ENCODE data around the gene HIPK3.

HIPK3 gene

GRCh38 chr11:33257160-33257896 lies at the start of gene HIPK3:
HIPK3 (plus strand) TSS chr11:33257381.
- TF ChIP-seq CTCF (IDR thresholded peaks at IDR 0.05): peak; percentile 61
- Histone ChIP-seq H3K27ac (peak within 1 kb of the TSS; percentile 98), H3K4me3 (ENCODE audit: low read depth in 1 of 2, low read length in 1 of 2) (peak within 1 kb of the TSS; percentile 72 to 96), H3K9me3 (no peaks in the 10 kb centered on the region), H3K36me3 (no peaks in the 10 kb centered on the region), H3K27me3 (no peaks in the 10 kb centered on the region), H3K4me1 (ENCODE audit: control insufficient read depth in 1 of 2, insufficient read depth in 1 of 2, low read depth in 1 of 2, low read length in 1 of 2) (peaks cover 42 to 43% of the 10 kb centered on the region in 2 experiments)

- no peak for TF ChIP-seq CTCF (IDR thresholded peaks at IDR 0.05)
- no peak overlapping the region for H3K27ac ChIP-seq
- H3K36me3 ChIP-seq: no peaks in the 10 kb centered on the region
- peaks cover 31 to 36% of the 10 kb centered on the region in 2 experiments for H3K4me1 ChIP-seq (ENCODE audit: control insufficient read depth in 1 of 2, insufficient read depth in 1 of 2, low read depth in 1 of 2, low read length in 1 of 2)
- no peaks in the 10 kb centered on the region for H3K9me3 ChIP-seq
- no peak overlapping the region for H3K4me3 ChIP-seq (ENCODE audit: low read depth in 1 of 2, low read length in 1 of 2)
- H3K27me3 ChIP-seq: no peaks in the 10 kb centered on the region
Observed at GRCh38 chr11:33207408-33207985, 49.7 kb upstream of the HIPK3 start.

- no peak for TF ChIP-seq CTCF (IDR thresholded peaks at IDR 0.05)
- Histone ChIP-seq H3K4me1 (ENCODE audit: control insufficient read depth in 1 of 2, insufficient read depth in 1 of 2, low read depth in 1 of 2, low read length in 1 of 2) (peaks cover 37 to 43% of the 10 kb centered on the region in 2 experiments), H3K27me3 (no peaks in the 10 kb centered on the region)
Observed at GRCh38 chr11:33208150-33208549, 49.0 kb upstream of the HIPK3 start.

GRCh38 chr11:33211153-33211552 lies 46.0 kb upstream of the HIPK3 start:
- TF ChIP-seq CTCF (IDR thresholded peaks at IDR 0.05): no peak
- Histone ChIP-seq H3K4me1 (ENCODE audit: control insufficient read depth in 1 of 2, insufficient read depth in 1 of 2, low read depth in 1 of 2, low read length in 1 of 2) (peaks cover 59 to 68% of the 10 kb centered on the region in 2 experiments), H3K36me3 (no peaks in the 10 kb centered on the region), H3K4me3 (ENCODE audit: low read depth in 1 of 2, low read length in 1 of 2) (peak overlapping the region; percentile 12 to 35), H3K9me3 (no peaks in the 10 kb centered on the region), H3K27ac (peak overlapping the region; percentile 82), H3K27me3 (no peaks in the 10 kb centered on the region)

More at GRCh38 chr11:33208150-33208549, 49.0 kb upstream of the HIPK3 start:
- Histone ChIP-seq H3K36me3 (no peaks in the 10 kb centered on the region), H3K27ac (no peak overlapping the region), H3K4me3 (ENCODE audit: low read depth in 1 of 2, low read length in 1 of 2) (no peak overlapping the region), H3K9me3 (no peaks in the 10 kb centered on the region)

GRCh38 chr11:33211580-33211979 lies 45.6 kb upstream of the HIPK3 start:
- H3K4me1 ChIP-seq (ENCODE audit: control insufficient read depth in 1 of 2, insufficient read depth in 1 of 2, low read depth in 1 of 2, low read length in 1 of 2): peaks cover 59 to 68% of the 10 kb centered on the region in 2 experiments
- no peaks in the 10 kb centered on the region for H3K27me3 ChIP-seq
- H3K4me3 ChIP-seq (ENCODE audit: low read depth in 1 of 2, low read length in 1 of 2): peak overlapping the region; percentile 12 to 35
- H3K9me3 ChIP-seq: no peaks in the 10 kb centered on the region
- H3K27ac ChIP-seq: peak overlapping the region; percentile 82
- TF ChIP-seq CTCF (IDR thresholded peaks at IDR 0.05): no peak
- no peaks in the 10 kb centered on the region for H3K36me3 ChIP-seq

Measured in neutrophil (primary cell).